KBM-7 (cell line): ENCODE data around the gene B4GALNT2.
"Not testable (repeated sequence)": the region's sequence is repeated elsewhere in the genome, so short reads cannot be mapped to it uniquely, and the experiment has no call there.

Experiments
- DNase-seq: peaks from one replicate; pipeline ENCODE4 v3.0.0-alpha.2; 2015
- in situ Hi-C: fragments of 300-500 bp; cut with MboI; formaldehyde crosslinking; loops from 2 replicates; pipeline ENCODE4 v1.14.3; 2020; ENCODE audit warnings: low sequenced_read_pairs, low pct_unique_long_range_greater_than_20kb, mixed read lengths

B4GALNT2 gene

GRCh38 chr17:49170216-49170615, 37.6 kb downstream of the B4GALNT2 start:
- in situ Hi-C loops = no loop called here

GRCh38 chr17:49170711-49171110, 38.1 kb downstream of the B4GALNT2 start:
- DNase-seq, in situ Hi-C loops: not testable (repeated sequence)

More at GRCh38 chr17:49170216-49170615, 37.6 kb downstream of the B4GALNT2 start:
- DNase-seq = no peak

GRCh38 chr17:49175978-49176377, 43.4 kb downstream of the B4GALNT2 start:
- DNase-seq, in situ Hi-C loops: not testable (repeated sequence)

- DNase-seq = peak; percentile 87
- in situ Hi-C loops = no loop called here
These were observed 47.7 kb downstream of the B4GALNT2 start for GRCh38 chr17:49180303-49180702.

GRCh38 chr17:49180998-49181635, 48.5 kb downstream of the B4GALNT2 start:
- in situ Hi-C loops = no loop called here
- DNase-seq = peak; percentile 31

GRCh38 chr17:49183341-49183740, 50.8 kb downstream of the B4GALNT2 start:
- DNase-seq = no peak
- in situ Hi-C loops = no loop called here

- in situ Hi-C loops = no loop called here
- DNase-seq = no peak
These were observed 51.2 kb downstream of the B4GALNT2 start for GRCh38 chr17:49183801-49184200.

- DNase-seq, in situ Hi-C loops: not testable (repeated sequence)
These were observed 52.0 kb downstream of the B4GALNT2 start for GRCh38 chr17:49184522-49184921.

- DNase-seq, in situ Hi-C loops: not testable (repeated sequence)
These were observed 52.8 kb downstream of the B4GALNT2 start for GRCh38 chr17:49185381-49185780.

GRCh38 chr17:49187301-49187700, 54.7 kb downstream of the B4GALNT2 start:
- in situ Hi-C loops = no loop called here
- DNase-seq = no peak

GRCh38 chr17:49190932-49191331, 58.4 kb downstream of the B4GALNT2 start:
- in situ Hi-C loops = no loop called here
- no peak for DNase-seq

- DNase-seq = no peak
- in situ Hi-C loops = no loop called here
These were observed 58.9 kb downstream of the B4GALNT2 start for GRCh38 chr17:49191409-49191916.

GRCh38 chr17:49191917-49192741, 59.6 kb downstream of the B4GALNT2 start:
- in situ Hi-C loops = no loop called here
- DNase-seq = peak; percentile 90

- in situ Hi-C loops = no loop called here
- peak; percentile 86 for DNase-seq
These were observed 61.1 kb downstream of the B4GALNT2 start for GRCh38 chr17:49193513-49194296.

- DNase-seq = no peak
- in situ Hi-C loops = no loop called here
These were observed 61.7 kb downstream of the B4GALNT2 start for GRCh38 chr17:49194297-49194607.

GRCh38 chr17:49195751-49196150, 63.2 kb downstream of the B4GALNT2 start:
- in situ Hi-C loops = no loop called here
- no peak for DNase-seq

- no peak for DNase-seq
- in situ Hi-C loops = no loop called here
These were observed 64.0 kb downstream of the B4GALNT2 start for GRCh38 chr17:49196520-49196919.

GRCh38 chr17:49197346-49197998, 64.9 kb downstream of the B4GALNT2 start:
- in situ Hi-C loops = no loop called here
- DNase-seq = no peak

GRCh38 chr17:49198211-49198610, 65.6 kb downstream of the B4GALNT2 start:
- in situ Hi-C loops = no loop called here
- DNase-seq = no peak
